ENCODE data around the gene MED16. TPM values are rescaled to one million over a fixed set of nuclear protein-coding genes. Genes with fewer than 3 reads are reported as not detected.

Gene MED16
- total and polyA plus RNA-seq, 2 donors, result 21.2 to 59.8 TPM

DNA sequence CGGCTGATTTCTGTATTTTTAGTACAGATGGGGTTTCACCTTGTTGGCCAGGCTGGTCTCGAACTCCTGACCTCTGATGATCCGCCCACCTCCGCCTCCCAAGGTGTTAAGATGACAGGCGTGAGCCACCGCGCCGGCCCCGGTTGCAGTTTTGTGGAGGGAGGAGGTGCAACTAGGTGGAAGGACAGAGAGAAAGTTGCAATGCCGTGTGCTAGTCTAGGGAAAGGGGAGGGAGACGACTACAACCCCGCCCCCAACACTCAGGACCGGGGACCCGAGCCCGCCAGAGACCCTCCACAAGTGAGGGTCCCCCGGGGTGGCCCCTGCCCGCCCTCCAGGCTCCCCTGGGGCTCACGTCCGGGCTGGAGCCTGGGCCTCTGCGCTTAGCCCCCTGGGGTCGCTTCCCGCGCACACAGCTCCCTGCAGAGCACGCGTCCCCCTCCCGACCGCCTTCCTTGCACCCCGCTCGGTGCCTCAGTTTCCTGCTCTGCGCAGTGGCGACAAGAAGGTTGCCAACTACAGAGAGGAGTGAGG lies 31.6 kb upstream of the MED16 start:
- DNase-seq (ENCODE audit: extremely low spot score), result no peak
- H3K27ac ChIP-seq (ENCODE audit: low read depth), result no peak overlapping the region
- no peaks in the 10 kb centered on the region for H3K36me3 ChIP-seq (ENCODE audit: insufficient read depth)
- 12% methylated on average over 31 of the region's 31 CpGs for WGBS
- H3K4me3 ChIP-seq (ENCODE audit: low read depth, low read length), result peak overlapping the region; percentile 76
- peaks cover 2% of the 10 kb centered on the region for H3K4me1 ChIP-seq (ENCODE audit: insufficient read depth)

DNA sequence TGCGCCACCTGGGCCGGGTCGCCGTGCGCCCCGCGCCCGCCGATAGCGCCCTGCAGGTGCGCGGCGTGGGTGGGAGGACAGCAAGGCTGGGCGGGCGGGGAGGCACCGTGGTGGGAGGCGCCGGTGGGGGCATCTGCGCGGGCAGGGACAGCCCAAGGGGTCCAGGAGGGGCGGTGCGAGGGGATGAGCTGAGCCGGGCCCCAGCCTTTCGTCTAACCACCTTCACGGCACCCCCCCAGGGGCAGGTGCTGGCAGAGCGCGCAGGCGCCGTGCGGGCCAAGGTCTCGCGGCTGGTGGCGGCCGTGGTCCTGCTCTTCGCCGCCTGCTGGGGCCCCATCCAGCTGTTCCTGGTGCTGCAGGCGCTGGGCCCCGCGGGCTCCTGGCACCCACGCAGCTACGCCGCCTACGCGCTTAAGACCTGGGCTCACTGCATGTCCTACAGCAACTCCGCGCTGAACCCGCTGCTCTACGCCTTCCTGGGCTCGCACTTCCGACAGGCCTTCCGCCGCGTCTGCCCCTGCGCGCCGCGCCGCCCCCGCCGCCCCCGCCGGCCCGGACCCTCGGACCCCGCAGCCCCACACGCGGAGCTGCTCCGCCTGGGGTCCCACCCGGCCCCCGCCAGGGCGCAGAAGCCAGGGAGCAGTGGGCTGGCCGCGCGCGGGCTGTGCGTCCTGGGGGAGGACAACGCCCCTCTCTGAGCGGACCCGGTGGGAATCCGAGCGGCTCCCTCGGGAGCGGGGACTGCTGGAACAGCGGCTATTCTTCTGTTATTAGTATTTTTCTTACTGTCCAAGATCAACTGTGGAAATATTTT lies 27.3 kb upstream of the MED16 start:
- Histone ChIP-seq H3K36me3 (ENCODE audit: insufficient read depth) (no peaks in the 10 kb centered on the region), H3K27ac (ENCODE audit: low read depth) (no peak overlapping the region), H3K4me1 (ENCODE audit: insufficient read depth) (peaks cover 2% of the 10 kb centered on the region), H3K4me3 (ENCODE audit: low read depth, low read length) (peak overlapping the region; percentile 20)
- DNase-seq (ENCODE audit: extremely low spot score), result no peak
- 2% methylated on average over 84 of the region's 84 CpGs for WGBS

DNA sequence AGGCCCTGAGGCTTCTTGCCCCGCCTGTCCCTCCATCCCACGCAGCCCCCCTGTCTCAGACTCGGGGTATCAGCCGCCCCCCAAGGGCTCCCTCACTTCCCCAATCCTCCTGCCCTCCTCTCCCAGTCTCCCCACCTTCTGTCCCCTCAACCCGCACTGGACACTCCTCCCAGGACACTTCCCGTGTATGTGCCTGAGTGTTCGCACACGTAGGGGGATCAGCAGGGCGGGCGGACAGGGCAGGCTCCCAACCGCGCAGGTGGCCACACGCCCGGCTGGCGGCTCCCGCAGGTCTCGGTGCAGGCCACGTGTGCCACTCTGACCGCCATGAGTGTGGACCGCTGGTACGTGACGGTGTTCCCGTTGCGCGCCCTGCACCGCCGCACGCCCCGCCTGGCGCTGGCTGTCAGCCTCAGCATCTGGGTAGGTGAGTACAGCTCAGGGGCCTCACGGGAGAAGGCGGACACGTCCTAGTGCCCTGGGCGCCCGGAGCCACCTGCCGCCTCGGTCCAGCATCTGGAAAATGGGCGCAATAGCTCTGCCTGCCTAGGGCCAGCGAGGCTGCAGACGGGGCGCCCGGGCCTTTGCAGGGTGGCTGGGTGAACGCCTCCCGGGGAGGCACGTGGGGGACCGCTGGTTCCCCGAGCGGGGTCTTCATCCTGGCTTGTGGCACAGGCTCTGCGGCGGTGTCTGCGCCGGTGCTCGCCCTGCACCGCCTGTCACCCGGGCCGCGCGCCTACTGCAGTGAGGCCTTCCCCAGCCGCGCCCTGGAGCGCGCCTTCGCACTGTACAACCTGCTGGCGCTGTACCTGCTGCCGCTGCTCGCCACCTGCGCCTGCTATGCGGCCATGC lies 26.4 kb upstream of the MED16 start:
- H3K36me3 ChIP-seq (ENCODE audit: insufficient read depth), result no peaks in the 10 kb centered on the region
- peak overlapping the region; percentile 20 for H3K4me3 ChIP-seq (ENCODE audit: low read depth, low read length)
- DNase-seq (ENCODE audit: extremely low spot score), result no peak
- no peak overlapping the region for H3K27ac ChIP-seq (ENCODE audit: low read depth)
- 3% methylated on average over 68 of the region's 68 CpGs for WGBS
- peaks cover 2% of the 10 kb centered on the region for H3K4me1 ChIP-seq (ENCODE audit: insufficient read depth)

DNA sequence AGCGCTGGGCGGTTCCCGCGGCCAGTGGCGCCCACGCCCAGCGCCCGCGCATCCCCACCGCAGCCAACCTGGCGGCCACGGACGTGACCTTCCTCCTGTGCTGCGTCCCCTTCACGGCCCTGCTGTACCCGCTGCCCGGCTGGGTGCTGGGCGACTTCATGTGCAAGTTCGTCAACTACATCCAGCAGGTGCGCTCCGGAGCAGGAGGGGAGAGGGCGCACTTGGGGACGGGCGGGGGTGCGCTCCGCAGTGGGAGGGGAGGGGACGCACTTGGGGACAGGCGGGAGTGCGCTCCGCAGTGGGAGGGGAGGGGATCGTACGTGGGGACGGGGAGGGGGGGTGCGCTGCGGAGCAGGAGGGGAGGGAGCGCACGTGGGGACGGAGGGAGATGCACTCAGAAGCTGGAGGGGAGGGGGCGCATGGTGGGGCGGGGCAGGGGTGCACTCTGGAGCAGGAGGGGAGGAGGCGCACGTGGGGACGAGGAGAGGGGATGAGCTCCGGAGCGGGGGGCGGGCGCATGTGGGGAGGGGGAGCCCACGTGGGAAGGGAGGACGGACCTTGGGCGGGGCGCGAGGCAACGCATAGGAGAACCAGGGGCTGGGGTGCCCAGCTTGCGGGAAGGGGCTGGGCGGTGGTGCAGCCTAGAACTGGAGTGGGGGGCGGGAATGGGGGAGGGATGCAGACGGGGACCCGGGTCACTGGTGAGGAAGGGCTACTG lies 25.7 kb upstream of the MED16 start:
- H3K27ac ChIP-seq (ENCODE audit: low read depth), result no peak overlapping the region
- H3K4me3 ChIP-seq (ENCODE audit: low read depth, low read length), result peak overlapping the region; percentile 5
- 2% methylated on average over 58 of the region's 58 CpGs for WGBS
- no peak for DNase-seq (ENCODE audit: extremely low spot score)
- no peaks in the 10 kb centered on the region for H3K36me3 ChIP-seq (ENCODE audit: insufficient read depth)
- H3K4me1 ChIP-seq (ENCODE audit: insufficient read depth), result peaks cover 2% of the 10 kb centered on the region

DNA sequence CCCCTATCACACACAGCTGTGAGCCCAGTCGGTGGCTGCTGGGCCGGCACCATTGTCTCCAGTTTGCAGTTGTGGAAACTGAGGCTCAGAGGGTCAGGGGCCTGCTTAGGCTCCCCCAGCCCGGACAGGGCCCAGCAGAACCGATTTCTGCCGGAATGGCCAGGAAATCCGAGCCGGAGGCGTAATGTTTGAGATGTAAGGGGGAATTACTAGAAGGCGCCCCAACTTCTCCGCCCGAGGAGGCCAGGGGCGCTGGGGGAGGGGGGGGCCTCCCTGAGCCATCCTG lies 25.1 kb upstream of the MED16 start:
- H3K4me3 ChIP-seq (ENCODE audit: low read depth, low read length), result no peak overlapping the region
- WGBS, result 3% methylated on average over 12 of the region's 12 CpGs
- H3K27ac ChIP-seq (ENCODE audit: low read depth), result no peak overlapping the region
- DNase-seq (ENCODE audit: extremely low spot score), result no peak
- H3K36me3 ChIP-seq (ENCODE audit: insufficient read depth), result no peaks in the 10 kb centered on the region
- H3K4me1 ChIP-seq (ENCODE audit: insufficient read depth), result peaks cover 2% of the 10 kb centered on the region

DNA sequence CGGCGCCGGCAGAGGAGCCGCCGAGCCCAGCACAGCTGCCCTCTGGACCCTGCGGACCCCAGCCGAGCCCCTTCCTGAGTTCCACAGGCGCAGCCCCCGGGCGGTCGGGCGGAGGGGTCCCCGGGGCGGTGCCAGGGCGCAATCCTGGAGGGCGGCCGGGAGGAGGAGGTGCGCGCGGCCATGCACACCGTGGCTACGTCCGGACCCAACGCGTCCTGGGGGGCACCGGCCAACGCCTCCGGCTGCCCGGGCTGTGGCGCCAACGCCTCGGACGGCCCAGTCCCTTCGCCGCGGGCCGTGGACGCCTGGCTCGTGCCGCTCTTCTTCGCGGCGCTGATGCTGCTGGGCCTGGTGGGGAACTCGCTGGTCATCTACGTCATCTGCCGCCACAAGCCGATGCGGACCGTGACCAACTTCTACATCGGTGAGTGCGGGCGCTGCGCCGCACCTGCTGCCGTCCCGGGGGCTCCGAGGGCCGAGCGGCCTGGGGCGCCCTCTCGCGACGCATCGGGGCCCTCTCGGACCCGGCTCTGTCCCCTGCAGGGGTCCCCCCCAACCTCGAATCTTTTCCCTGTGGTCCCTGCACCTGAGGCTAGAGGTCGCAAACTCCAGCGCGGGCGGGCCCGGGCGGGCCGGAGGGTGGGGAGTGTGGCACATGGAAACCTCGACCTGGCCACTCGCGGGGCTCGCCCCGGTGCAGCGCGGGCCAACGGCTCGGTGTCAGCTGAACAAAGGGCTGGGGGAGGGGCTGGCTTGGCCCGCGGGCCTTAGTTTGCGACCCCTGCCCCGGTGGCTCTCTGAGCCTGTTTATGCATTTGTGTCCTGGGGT lies 24.6 kb upstream of the MED16 start, which contains the start of gene KISS1R:
TSS of gene KISS1R (plus strand) at position 11 of the 829 bp plus-strand sequence. CDS start at position 181, 170 bp downstream.
- H3K4me3 ChIP-seq (ENCODE audit: low read depth, low read length), result peak within 1 kb of the TSS; percentile 34
- no peak for DNase-seq (ENCODE audit: extremely low spot score)
- H3K36me3 ChIP-seq (ENCODE audit: insufficient read depth), result no peaks in the 10 kb centered on the region
- WGBS, result 1% methylated on average over 87 of the region's 87 CpGs
- H3K27ac ChIP-seq (ENCODE audit: low read depth), result no peak within 1 kb of the TSS
- H3K4me1 ChIP-seq (ENCODE audit: insufficient read depth), result peaks cover 2% of the 10 kb centered on the region

DNA sequence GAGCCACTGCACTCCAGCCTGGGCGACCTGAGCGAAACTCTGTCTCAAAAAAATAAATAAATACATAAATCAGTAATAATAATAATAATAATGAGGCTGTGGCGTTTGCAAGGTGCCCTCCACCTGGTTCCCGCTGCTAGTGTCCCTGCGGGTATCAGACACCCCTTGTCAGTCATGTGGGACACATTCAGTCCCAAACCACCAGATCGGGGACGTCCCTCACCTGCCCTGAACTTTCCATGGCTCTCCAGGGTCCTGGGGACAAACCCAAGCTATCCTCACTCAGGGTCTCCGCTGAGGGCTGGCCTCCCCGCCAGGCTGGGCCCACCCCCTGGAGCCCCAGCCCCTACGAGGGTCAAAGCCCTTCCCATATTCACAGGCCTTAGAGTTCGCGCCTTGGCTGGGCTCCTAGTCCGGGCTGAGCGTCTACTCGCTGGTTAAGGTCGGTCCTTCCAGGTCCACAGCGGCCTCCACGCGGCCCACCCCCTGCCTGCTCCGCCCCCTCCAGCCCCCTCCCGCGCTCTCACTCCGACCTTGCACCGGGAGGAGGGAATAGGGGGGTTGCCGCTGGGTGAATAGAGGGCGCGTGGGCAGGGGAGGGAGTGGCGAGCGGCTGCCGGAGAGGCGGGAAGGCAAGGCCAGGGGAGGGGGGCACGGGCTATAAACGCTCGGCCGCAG lies 23.8 kb upstream of the MED16 start:
- H3K27ac ChIP-seq (ENCODE audit: low read depth), result no peak overlapping the region
- WGBS, result 18% methylated on average over 35 of the region's 35 CpGs
- peaks cover 2% of the 10 kb centered on the region for H3K4me1 ChIP-seq (ENCODE audit: insufficient read depth)
- H3K4me3 ChIP-seq (ENCODE audit: low read depth, low read length), result peak overlapping the region; percentile 34
- DNase-seq (ENCODE audit: extremely low spot score), result no peak
- no peaks in the 10 kb centered on the region for H3K36me3 ChIP-seq (ENCODE audit: insufficient read depth)

DNA sequence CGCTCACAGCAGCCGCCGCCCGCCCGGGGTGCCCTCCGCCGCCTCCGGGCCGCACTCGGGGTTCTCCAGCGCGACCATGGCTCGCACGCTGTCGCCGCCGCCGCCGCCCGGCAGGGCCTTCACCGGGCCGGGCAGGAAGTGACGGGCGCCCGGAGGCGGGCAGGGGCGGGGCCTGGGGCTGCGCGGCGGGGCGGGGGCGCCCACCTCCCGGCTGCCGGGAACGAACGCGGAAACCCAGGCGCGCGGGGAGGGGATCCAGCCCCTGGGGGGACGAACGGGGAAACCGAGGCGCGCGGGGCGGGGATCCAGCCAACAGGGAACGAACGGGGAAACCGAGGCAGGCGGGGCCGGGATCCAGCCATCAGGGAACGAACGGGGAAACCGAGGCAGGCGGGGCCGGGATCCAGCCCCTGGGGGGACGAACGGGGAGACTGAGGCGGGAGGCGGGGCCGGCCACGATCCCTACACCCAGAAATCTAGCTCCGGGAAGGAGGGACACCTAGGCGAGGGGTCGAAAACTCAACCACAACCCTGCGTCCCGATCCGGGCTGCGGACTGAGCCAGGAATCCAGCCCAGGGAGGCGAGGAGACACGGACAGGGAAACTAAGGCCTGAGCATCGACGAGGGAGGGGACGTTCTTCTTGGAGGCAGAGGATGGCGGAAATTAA lies 20.2 kb upstream of the MED16 start, which contains the start of gene R3HDM4:
TSS of gene R3HDM4 (minus strand) at position 140 of the 669 bp plus-strand sequence. CDS start at position 78, 62 bp downstream.
- DNase-seq (ENCODE audit: extremely low spot score), result no peak
- Histone ChIP-seq H3K36me3 (ENCODE audit: insufficient read depth) (no peaks in the 10 kb centered on the region), H3K27ac (ENCODE audit: low read depth) (peak within 1 kb of the TSS; percentile 92), H3K4me3 (ENCODE audit: low read depth, low read length) (peak within 1 kb of the TSS; percentile 97), H3K4me1 (ENCODE audit: insufficient read depth) (peaks cover 2% of the 10 kb centered on the region)
- 1% methylated on average over 76 of the region's 76 CpGs for WGBS

DNA sequence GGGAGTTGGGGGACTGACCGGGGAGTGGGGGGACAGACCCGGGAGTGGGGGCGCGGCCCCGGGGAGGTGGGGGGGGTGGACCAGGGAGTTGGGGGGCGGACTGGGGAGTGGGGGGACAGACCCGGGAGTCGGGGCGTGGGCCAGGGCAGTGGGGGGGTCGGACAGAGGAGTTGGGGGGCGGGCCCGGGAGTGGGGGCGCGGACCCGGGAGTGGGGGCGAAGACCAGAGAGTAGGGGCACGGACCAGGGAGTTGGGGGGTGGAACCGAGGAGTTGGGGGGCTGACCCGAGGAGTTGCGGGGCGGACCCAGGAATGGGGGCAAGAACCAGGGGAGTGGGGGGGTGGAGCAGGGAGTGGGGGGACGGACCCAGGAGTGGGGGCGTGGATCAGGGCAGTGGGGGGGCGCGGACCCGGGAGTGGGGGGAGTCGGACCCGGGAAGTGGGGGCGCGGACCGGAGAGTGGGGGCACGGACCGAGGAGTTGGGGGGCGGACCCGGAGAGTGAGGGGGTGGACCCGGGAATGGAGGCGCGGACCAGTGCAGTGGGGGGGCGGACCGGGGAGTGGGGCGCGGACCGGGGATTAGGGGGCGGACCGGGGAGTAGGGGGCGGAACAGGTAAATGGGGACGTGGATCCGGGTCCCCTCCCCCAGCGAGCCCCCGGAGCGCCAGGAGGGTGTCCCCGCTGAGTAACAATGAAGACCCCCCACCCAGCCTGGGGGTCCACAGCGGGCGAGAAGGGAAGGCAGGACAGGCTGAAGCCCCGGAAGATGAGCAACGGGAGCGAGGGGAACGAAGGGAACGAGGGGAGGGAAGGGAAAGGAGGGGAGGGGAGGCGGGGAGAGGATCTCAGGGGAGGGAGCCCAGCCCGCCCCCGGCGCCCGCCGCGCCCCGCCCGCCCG lies 19.4 kb upstream of the MED16 start:
- 4% methylated on average over 68 of the region's 69 CpGs for WGBS
- peaks cover 2% of the 10 kb centered on the region for H3K4me1 ChIP-seq (ENCODE audit: insufficient read depth)
- DNase-seq (ENCODE audit: extremely low spot score), result no peak
- H3K27ac ChIP-seq (ENCODE audit: low read depth), result peak overlapping the region; percentile 92
- H3K4me3 ChIP-seq (ENCODE audit: low read depth, low read length), result peak overlapping the region; percentile 97
- H3K36me3 ChIP-seq (ENCODE audit: insufficient read depth), result no peaks in the 10 kb centered on the region

DNA sequence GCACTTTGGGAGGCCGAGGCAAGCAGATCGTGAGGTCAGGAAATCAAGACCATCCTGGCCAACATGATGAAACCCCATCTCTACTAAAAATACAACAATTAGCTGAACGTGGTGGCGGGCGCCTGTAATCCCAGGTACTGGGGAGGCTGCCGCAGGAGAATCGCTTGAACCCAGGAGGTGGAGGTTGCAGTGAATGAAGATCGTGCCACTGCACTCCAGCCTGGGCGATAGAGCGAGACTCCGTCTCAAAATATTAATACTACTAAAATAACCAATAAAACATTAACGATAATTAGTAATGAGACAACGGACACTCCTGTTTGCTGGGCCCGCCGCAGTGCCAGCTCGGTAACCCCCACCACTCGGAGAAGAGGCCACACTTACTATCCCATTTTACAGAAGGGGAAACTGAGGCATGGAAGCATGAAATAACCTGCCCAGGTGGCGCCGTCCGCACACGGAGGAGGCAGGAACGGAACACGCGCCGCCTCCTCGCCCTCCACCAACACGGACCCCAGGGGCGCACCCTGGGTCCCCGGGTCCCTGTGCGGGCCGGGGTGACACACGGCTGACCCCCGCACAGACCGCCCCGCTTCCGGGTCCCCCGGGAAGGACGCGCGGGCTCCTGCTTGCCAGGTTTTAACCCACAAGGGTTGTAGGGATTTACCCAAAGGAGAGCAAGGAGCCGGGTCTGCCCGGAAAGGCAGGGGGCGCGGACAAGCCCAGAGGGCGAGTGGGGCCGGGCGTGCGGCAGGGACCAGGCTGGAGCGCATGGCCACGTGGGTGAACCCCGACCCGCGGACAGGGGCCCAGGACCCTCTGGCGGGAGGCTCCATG lies 18.4 kb upstream of the MED16 start:
- no peak for DNase-seq (ENCODE audit: extremely low spot score)
- Histone ChIP-seq H3K27ac (ENCODE audit: low read depth) (no peak overlapping the region), H3K4me1 (ENCODE audit: insufficient read depth) (no peaks in the 10 kb centered on the region), H3K36me3 (ENCODE audit: insufficient read depth) (no peaks in the 10 kb centered on the region), H3K4me3 (ENCODE audit: low read depth, low read length) (peak overlapping the region; percentile 97)
- WGBS, result 77% methylated on average over 54 of the region's 54 CpGs
